A673 (cell line): ENCODE results near the gene IGFBP5.

Experiments used
- CTCF ChIP-seq: fragments of 300-800, 200-600 bp; sonication (generic); conservative IDR thresholded peaks from 2 replicates; pipeline ENCODE4 v1.5.1; 2017; ENCODE audit warnings: low read depth, mild to moderate bottlenecking, antibody characterized with exemption, low read length, moderate library complexity, mixed read lengths
- EZH2 ChIP-seq: fragments of 200-600 bp; sonication (generic); IDR thresholded peaks from 2 replicates; pipeline ENCODE4 v1.6.1; 2017; ENCODE audit warnings: borderline replicate concordance, low read depth, mild to moderate bottlenecking, mixed read lengths, antibody characterized with exemption, low read length; ENCODE audit not compliant: poor library complexity, severe bottlenecking

- TF ChIP-seq CTCF (peak; percentile 81), EZH2 (no peak)
These were observed 3.5 kb upstream of the IGFBP5 start for GRCh38 chr2:216698895-216699294.
